Choroid plexus epithelial cell (primary cell): ENCODE data around the gene SETD1B.
"Not testable (repeated sequence)": the region's sequence is repeated elsewhere in the genome, so short reads cannot be mapped to it uniquely, and the experiment has no call there.

Source experiments
- DNase-seq: peaks from one replicate; pipeline ENCODE4 v3.0.0-alpha.2; 2010; ENCODE audit warnings: low read depth
- H3K4me3 ChIP-seq: 2 replicates; pipeline ENCODE4 v1.5.1; 2011; ENCODE audit warnings: low read depth, mild to moderate bottlenecking, control low read depth, low read length, moderate library complexity
- CTCF ChIP-seq: conservative IDR thresholded peaks from 2 replicates; pipeline ENCODE4 v1.5.1; 2011; ENCODE audit warnings: low read depth, mild to moderate bottlenecking, control low read depth, inconsistent platforms, low read length, moderate library complexity

The SETD1B gene

GRCh38 chr12:121839106-121839992, 35.5 kb downstream of the SETD1B start:
- TF ChIP-seq CTCF: peak; percentile 42
- H3K4me3 ChIP-seq: peak overlapping the region; percentile 71
- peak; percentile 99 for DNase-seq

GRCh38 chr12:121839993-121840761, 36.4 kb downstream of the SETD1B start:
- H3K4me3 ChIP-seq: peak overlapping the region; percentile 71
- DNase-seq: no peak
- no peak for TF ChIP-seq CTCF

DNA sequence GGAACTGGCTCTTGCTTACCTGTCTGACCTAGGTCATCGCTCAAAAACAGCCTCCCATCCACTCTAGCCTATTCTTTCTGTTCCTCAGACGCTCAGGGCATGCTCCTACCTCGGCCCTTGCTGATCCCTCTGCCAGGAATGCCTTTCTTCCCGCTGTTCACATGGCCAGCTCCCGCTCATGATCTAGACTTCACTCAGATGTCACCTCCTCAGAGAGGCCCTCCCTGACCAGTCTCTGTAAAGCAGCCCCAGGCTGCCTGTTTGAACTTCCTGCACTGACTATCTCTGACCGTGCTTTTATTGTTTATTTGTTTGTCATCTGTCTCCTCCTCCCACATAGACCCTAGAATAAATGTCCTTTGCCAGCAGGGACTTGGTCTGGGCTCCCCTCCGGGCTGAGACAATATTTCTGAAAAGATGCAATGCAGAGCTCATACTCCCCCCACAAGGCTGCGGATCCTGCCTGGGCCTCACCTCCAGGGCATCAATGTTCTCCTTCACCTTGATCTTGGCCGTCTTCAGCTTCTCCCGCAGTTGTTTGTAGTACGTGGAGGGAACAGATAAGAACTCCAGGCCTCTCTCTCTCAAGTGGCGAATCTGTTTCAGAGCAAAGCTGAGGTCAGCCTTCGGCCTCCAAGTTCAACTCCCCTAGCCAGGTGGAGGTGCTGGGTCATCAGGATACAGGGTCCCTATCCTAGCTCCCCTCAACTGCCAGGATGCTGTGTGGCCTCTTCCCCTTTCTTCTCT, 39.6 kb downstream of the SETD1B start:
- DNase-seq: no peak
- TF ChIP-seq CTCF: no peak

GRCh38 chr12:121845701-121846100, 41.9 kb downstream of the SETD1B start:
- H3K4me3 ChIP-seq: no peak overlapping the region
- no peak for TF ChIP-seq CTCF

More for the DNA sequence above, 39.6 kb downstream of the SETD1B start:
- H3K4me3 ChIP-seq: no peak overlapping the region

GRCh38 chr12:121849211-121849610, 45.4 kb downstream of the SETD1B start:
- no peak for TF ChIP-seq CTCF
- DNase-seq: no peak
- H3K4me3 ChIP-seq: no peak overlapping the region

More at GRCh38 chr12:121845701-121846100, 41.9 kb downstream of the SETD1B start:
- DNase-seq: no peak

DNA sequence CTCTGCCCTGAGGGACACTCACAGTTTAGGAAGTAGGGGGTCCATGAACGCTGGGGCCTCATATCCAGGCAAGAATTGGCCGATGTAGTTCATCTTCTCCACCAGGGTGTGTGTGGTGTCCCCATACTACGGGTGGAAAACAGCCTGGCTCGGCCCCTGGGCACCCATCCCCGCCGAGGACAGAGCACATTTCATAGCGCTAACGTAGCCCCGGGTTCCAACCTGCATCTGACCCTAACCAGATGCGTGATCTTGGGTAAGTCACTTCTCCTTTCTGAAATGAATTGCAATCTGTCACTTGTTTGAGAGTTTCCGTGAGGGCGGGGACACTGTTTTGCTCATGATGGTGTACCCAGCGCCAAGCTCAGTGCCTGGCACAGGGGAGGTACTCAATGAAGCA, 45.9 kb downstream of the SETD1B start:
- H3K4me3 ChIP-seq: no peak overlapping the region
- no peak for DNase-seq
- no peak for TF ChIP-seq CTCF

GRCh38 chr12:121852392-121852791, 48.6 kb downstream of the SETD1B start:
- not testable (repeated sequence) for DNase-seq, H3K4me3 ChIP-seq
